ENCODE measurements around the gene CCDC102B.
"Not testable (repeated sequence)": the region's sequence is repeated elsewhere in the genome, so short reads cannot be mapped to it uniquely, and the experiment has no call there.

The CCDC102B gene

DNA sequence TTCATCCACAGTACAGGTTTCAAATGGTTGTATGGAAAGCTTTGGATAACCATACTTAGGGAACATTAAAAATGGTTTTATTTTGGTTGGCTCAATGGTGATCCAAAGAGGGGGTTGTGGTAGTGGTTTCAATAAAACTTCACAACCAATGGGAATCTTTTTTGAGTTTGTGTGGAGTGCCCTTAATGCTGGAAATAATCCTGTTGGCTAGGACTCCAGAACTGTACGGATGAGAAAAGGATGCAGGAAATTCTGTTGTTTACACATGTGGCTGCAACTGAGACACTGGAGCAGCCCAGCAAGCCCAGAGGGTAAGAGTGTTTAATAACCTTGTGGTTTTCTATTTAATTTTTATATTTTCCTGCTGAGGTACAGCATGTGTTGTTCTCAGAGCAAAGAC, at the start of gene CCDC102B:
TSS of gene CCDC102B (plus strand) at position 210 of the 400 bp plus-strand sequence. CDS start 38,684 bp downstream, outside the sequence.
- DNase-seq: no peak

DNA sequence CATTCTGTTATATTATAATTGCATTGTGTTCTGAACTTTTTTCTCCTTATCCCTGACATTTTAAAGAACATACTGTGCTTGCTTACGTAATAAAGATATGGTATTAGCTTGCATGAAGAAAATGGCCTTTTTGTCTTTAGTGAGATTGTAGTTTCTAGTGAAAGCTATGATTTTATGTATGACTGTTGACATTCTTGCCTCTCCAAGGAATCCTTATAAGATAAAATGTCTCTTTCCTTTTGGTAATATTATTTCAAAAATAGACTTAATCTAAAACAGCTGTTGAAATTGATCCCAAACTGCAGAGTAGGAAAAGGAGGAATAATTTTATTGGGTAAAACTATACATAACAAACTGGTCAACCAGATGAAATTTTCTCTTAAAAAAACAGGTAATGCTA, 40.8 kb upstream of the CCDC102B start:
- DNase-seq: no peak

- no peak for DNase-seq
These were observed 38.6 kb upstream of the CCDC102B start for GRCh38 chr18:68759308-68759707.

GRCh38 chr18:68763083-68763482, 34.8 kb upstream of the CCDC102B start:
- DNase-seq: no peak

DNA sequence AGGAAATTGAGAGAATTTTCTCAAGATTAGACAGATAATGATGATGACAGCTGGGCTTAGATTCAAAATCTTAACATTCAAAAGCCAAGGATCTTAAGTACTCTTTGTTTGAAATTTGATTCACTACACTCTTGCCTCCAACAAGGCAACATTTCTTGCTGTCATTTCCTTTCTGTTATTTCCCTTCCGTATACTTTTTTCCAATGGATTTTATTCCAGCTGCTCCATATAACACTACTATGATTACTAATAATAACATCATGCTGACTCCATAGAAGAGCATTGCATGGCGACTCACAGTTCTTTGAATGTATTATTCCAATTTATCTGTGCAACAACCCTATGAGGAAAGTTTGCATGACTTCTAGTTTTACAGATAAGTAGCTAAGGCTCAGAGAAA, 33.9 kb upstream of the CCDC102B start:
- DNase-seq: no peak

DNA sequence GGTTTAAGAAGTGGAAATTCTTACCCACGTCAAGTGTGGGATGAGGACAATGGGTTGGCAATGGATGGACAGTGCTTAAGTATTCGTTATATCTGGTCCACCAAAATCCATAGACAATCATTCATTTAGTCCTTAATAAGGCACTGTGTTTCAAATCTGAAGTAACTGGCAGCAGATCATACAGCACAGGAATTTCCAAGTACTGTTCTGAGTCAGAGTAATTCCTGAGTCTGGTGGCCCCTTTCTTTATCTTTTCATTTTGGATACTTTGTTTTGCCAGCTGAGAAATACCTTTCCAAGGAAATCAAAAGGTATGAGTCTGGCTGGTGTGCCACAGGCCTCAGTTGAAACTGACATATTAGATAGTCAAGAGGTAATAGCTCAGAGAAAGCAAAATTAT, 31.4 kb upstream of the CCDC102B start:
- no peak for DNase-seq

DNA sequence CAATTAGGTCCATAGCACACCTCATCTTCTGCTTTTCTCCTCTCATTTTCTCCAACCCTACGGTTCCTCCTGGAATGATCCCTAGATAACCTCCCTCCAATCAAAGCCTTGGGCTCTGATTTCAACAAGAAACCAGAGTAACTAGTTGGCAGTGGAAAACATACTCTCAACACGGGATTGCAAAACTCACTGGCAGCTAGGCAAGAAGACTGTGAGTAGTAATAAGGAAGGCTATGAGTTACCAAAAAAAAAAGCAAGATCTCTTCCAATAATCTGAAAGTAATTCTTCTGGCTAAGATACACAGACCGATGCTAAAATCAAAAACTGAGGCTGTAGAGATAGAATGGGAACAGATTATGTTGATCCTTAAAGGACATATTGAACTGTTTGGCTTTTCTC, 28.4 kb upstream of the CCDC102B start:
- no peak for DNase-seq

DNA sequence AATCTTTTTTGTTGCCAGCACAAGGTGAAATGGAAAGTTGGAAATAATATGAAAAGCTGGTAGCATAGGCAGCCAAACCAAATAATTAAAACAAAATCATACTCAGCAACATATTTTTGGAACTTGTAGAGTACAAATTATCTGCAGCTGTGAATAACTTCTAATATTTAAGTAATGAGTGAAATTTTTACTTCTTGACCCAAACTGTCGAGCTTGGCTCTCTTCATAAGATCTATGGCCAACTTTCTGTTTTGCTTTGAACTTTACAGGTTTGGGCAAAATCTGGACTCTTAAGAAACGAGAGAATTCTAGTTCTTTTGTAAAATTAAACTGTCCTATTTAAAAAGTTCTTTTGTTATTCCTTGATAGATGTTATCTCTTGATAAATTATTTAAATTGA, 25.6 kb upstream of the CCDC102B start:
- DNase-seq: no peak

DNA sequence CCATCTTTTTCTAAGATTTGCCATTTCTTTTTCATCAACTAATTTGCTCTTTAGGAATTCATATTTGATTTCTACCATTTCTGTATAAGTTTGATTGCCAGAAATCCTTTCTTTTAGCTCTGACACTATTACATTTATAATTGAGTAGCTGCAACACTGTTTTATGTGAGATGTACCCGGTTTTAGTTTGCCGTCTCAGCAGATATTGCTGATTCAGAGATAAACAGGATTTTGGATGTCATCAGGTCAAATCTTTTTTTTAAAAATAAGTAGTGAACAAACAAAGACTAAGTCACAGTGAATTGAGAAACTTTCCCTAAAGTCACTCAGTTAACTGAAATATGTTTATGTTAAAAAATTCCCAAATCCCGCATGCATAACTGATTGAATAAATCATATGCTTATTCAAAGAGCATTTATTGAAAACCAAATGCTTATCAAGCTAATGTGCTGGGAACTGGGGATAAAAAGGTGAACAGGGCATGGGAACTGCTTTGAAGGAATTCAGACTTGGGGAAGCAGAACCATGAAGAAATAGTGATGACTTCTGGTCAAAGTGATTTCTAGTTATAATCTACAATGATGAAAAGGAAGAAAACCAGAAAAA, 19.5 kb upstream of the CCDC102B start:
- no peak for DNase-seq

DNA sequence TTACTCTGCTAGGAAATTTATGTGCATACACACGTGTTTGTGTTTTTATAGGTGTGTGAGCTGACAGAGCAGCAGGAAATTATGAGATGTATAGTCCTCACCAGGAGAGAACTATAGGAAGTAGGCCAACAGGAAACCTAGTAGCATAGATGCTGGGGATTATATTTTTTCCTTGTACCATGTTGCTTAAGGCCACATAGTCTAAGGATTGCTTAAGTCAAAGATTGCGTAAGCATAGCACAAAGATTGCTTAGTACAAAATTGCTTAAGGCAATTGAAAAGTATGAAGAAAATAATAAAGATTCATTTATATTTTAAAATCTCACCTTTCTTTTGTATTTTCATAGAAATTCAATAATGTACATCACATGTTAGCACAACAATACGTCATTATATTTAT, 18.7 kb upstream of the CCDC102B start:
- no peak for DNase-seq

DNA sequence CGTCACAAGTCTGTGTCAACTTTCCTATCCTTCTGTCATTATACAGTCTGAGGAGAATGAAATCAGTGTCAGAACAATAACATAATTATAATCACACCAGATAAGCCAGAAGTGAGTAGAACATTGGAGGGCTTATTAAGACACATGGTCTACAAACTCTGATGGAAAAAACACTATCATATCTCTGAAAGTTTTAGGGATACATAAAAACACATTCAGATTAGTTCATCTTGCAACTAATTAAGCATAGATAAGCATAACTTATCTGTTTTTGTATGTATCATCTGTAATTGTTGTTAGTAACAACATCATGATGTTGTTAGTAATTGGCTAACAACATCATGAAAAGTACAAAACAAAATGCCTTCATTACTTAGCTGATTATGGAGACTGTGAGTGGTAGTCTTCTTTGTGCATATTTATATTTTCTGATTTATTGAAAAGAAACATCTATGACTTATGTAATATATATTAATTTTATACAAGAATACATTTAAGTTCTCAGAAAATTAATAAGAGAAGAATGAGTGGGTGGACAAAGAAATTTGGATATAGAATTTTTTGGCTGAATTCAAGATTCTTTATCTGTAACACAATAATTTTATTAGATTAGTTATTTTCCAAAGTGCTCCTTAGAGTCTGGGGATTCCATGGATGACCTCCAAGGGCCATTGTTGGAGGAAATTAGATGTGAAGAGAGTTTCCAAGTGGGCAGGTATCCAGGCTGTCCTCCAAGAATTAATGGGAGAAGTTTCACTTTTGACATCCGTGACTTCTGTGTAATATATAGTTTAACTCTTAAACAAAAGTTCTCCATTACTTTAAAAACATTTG, 16.9 kb upstream of the CCDC102B start:
- no peak for DNase-seq

- no peak for DNase-seq
These were observed 14.4 kb upstream of the CCDC102B start for GRCh38 chr18:68783506-68783905.

- DNase-seq: no peak
These were observed 13.8 kb upstream of the CCDC102B start for GRCh38 chr18:68784071-68784470.

DNA sequence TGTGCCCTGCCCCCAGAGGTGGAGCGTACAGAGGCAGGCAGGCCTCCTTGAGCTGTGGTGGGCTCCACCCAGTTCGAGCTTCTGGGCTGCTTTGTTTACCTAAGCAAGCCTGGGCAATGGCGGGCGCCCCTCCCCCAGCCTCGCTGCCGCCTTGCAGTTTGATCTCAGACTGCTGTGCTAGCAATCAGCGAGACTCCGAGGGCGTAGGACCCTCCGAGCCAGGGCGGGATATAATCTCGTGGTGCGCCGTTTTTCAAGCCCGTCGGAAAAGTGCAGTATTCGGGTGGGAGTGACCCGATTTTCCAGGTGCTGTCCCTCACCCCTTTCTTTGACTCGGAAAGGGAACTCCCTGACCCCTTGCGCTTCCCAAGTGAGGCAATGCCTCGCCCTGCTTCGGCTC, 7.6 kb upstream of the CCDC102B start:
- not testable (repeated sequence) for DNase-seq

- no peak for DNase-seq
These were observed 6.1 kb upstream of the CCDC102B start for GRCh38 chr18:68791801-68792200.

GRCh38 chr18:68793951-68794350, 3.9 kb upstream of the CCDC102B start:
- DNase-seq: no peak

DNA sequence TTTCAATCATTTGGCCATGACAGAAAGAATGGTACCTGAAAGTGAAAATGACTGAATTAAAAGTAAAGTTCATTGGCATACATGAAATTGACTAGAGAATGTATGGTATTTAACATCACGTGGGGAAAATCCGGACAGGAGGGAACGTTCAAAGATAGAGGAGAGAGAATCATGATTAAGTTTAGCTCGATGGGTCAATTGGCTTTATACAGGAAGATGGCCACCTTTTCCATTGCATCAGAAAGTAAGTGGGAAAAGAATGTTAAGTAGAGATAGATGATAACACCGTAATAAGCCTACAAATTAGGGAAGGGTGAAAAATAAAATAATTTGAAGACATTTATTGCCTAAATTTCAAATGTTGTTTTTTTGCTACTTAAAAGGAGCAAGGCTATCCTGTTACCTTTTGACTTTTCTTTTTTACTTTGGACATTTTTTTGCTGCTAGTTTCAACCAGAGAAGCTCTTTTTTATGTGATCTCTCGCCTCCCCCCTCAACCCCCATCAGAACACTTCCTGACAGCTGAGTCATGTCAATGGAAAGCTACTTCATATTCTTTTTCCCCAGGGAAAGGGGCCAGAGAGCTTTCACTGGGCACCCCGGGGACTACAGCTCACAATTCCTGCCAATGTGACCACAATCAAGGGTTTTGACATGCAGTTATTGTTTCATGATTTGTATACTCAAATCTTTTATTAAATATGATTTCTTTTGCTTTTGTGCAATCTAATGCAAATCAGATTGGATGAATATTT, 767 bp upstream of the CCDC102B start:
- no peak for DNase-seq

- no peak for DNase-seq
These were observed 2.2 kb downstream of the CCDC102B start for GRCh38 chr18:68800075-68800474.

DNA sequence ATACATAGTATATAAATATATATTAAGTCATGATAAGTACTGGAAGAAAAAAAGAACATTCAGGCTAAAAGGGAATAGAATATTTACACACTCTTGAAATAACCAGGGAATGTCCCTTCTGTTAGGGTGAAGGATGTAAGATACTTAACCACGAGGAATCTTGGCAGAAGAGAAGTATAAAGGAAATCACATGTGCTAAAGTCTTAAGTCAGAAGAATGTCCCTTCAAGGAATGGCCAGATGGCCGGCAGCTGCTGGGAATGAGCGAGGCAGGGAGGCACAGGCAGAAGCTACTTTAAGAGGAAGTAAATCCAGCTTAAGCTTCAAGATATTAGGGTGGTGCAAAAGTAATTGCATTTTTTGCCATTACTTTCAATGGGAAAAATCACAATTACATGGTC, 5.5 kb downstream of the CCDC102B start:
- no peak for DNase-seq

DNA sequence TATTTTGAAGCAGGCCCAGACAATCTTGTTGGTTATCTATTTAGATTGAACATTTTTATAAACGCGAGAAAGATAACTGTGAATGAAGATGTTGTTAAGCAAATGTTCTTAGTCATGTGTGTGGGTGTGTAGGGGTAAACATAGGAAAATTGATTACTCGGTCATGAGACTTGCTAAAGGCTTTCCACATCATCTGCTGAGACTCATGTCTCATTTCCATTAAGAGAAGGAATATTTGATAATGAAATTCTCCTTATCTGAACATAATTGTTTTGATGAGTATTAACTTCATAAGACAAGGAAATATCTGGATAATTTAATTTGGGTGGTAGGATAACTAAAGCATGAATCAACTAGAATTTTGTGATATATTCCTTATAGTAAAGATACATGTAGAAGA, 19.7 kb downstream of the CCDC102B start:
- no peak for DNase-seq

DNA sequence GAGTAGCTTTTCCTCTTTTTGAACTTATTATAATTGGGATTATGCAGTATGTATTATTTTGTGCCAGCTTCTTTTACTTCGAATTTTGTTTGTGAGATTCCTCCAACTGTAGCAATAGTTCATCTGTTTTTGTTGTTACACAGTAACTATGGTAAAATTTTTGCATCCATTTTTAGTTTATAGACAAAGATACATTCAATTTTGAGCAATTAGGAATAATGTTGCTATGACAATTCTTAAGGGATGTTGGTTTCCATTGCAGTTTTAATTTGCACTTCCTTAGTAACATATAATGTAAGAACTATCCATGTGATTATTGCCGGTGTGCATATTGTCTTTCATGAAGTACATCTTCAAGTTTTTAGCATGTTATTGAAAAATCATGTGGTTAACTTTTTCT, 20.7 kb downstream of the CCDC102B start:
- no peak for DNase-seq

- no peak for DNase-seq
These were observed 25.0 kb downstream of the CCDC102B start for GRCh38 chr18:68822926-68823325.

- DNase-seq: no peak
These were observed 28.2 kb downstream of the CCDC102B start for GRCh38 chr18:68826121-68826520.
